SKM-1 (cell line): ENCODE measurements around the gene ORC4.

ENCODE experiments used
- DNase-seq: peaks from one replicate; lab custom pipeline; 2025; ENCODE audit not compliant: unreplicated experiment; lab: John Stamatoyannopoulos, UW

The ORC4 gene

DNA sequence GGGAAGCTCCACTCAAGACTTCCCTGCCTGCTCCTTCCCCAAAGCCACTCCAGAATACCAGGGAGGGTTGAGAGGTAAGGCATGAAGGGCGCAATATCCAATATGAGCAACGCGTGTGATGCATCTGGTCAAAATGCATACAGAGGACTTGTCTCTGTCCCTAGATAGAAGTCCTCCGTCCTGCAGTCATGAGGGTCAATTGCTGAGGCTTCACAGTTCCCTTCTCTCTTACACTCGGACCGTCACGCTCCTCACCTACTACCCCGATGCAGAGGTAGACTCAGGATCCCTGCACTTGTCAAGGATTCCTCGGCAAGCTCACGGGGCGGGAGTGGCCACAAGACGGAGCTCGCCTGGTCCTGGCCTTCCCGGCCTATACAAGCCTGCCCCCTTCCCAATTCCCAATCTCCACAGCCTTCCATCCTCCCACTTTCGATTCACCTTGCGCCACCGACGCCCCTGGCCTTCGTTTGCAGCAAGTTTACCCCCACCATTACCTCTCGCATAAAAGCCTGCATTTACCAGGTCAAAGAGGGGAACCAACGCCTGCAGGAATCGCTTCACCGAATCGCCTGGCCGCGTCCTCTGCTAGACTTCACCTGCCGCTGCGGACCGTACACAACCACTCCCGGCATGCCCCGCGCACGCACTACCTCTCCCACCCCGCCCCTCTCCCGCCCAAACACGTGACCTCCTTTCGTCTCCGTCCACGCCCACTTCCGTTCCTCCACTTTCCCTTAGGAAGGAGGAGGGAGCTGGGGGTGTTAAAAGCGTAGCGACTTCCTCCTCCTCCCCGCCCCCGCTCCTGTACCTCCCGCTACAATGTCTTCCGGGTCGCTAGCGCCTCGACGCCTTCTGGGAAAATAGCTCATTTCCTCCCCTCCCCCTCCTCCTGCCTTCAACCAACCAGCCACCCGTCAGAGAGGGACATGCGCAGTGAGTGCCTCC, at the start of gene ORC4:
TSS of gene ORC4 (minus strand) at position 627 of the 948 bp plus-strand sequence. CDS start 44,779 bp downstream, outside the sequence.
- DNase-seq: peak; percentile 99

DNA sequence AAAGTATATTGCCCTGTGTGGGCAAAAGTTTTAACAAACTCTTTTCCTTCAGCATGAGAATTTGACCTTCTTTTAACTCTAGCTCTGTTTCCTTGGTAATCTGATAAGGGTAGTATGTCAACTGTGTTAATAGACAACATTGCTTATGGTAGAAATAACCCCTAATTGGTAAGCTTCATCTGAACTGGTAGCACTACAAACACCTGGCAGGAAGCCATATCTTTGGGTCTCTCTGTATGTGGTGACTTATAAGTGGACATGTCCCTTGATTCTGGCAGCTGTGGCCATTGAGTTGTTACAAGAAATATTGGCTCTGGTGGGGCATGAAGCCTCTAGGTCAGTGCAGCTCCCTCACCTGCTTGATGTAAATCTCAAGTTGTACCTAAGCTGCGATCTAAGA, 47.3 kb upstream of the ORC4 start:
- no peak for DNase-seq

DNA sequence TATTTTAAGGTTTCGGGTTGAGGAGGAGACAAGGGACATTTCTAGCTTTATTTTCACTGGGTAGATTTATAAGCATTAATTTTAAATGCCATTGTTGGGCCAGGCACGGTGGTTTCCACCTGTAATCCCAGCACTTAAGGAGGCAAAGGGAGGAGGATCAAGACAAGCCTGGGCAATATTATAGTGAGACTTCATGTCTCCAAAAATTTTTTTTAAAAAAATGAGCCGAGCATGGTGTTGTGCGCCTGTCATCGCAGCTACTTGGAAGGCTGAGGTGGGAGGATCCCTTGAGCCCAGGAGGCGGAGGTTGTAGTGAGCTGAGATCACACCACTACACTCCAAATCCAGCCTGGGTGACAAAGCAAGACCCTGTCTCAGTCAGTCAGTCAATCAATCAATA, 45.4 kb upstream of the ORC4 start:
- no peak for DNase-seq

DNA sequence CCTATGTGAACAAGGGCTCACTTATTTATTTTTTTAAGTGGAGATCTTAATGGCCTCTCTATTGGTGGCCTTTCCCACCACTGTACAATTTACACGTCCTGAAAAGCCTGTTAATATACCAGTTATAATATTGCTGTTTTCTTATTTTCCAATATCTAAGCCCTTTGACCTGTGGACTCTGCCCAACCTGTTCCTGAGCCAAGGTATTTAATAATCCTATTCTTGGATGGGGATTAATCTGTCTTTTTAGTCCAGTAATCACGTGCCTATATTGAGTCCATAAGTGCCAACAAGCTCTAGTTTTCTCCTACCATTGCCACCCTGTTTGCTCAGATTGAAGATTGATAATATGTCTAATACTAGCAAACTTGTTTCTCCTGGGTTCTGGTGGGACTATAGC, 43.1 kb upstream of the ORC4 start:
- DNase-seq: no peak

DNA sequence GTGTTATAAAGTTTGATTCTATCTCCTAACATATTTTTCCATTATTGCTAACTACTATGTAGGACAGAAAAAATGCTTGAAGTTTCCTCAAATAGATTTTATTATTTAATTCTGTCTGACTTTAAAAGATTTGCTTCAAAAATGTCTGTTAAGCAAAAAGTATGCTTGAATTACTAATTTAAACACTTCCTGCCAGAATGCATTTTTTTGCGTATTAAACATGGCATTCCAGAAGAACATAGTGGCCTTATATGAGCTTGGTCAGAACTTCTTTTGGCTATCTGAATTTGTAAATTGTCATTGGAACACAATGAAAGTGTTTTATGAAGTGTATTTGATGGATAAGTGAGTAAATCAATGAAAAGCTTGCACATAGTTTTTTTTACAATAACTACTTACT, 38.1 kb upstream of the ORC4 start:
- DNase-seq: no peak

DNA sequence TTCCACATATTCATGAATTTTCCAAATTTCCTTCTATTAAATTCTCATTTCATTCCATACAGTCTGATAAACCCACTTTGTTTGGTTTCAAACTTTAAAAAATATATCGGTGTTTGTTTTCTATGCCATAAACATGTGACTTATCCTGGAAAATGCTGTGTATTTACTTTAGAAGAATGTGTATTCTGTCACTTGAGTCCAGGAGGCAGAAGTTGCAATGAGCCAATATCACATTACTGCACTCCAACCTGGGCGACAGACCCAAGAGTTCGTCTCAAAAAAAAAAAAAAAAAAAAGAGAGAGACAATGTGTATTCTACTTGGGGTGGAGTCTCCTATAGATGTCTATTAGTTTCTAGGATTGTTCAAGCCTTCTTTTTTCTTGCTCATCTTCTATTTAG, 32.1 kb upstream of the ORC4 start:
- no peak for DNase-seq

DNA sequence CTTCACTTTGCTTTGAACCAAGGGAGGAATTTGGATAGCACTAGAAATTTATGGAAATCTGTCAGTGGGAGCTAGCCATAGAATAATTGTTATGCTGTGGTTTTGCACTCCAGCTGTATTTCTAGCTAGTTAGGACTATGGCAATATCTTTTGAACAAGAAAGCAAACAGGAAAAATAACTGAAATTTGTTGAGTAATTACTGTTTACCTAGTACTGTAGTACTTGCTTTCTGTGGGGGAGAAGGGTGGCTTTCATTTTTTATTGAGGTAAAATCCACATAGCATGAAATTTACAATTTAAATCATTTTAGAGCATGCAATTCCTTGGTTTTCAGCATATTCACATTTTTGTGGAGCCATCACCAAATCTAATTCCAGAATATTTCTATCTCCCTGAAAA, 28.7 kb upstream of the ORC4 start:
- no peak for DNase-seq

DNA sequence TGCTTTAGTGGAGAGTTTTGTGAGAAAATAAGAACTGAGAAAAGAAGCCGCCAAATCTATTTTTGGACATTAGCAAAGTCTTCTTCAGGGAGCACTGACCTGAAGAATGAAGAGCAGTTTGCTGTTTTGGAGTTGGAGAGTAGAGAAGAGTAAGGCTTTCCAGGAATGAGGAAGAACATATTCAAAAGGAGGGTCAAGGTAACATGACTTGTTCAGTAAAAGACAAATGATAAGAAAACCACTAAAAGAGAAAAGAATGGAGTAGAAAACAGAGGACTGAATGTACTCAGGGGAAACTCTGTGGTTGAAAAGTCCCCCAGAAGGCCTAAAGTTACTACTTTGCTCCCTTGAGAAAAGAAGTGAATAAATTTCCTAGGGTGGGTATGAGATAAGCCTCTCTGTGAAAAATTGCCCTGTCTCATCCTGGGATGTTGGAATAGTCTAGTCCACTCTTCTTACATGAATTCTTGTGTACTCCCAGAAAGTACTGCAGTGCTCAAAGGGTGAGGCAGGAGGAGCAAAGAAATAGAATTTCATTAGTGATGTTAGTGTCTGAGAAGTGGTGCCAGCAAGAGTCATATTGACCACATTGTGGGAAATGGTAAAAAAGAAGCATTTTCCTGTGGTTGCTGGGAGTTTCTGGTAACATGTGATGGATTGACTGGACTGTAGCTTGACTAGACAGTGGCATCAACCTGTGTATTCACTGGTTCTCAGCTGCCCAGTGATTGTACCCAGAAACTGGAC, 28.1 kb upstream of the ORC4 start:
- DNase-seq: no peak

DNA sequence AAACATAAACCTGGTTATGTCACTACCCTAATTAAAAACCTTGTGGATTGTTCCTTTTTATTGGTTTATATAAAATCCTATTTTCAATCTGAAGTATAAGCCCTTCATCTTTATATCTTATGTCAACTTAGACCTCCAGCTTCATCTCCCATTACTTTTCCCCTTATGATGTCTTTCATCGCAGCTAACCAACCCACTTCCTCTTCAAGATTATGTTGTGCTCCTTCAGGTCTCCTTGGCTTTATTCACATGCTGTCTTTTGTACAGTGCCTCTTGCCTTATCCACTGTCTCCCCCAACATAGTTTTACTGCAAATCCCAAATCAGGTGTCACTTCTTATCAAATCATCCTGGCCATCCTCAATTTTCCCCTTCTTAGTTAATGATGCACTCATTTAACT, 26.3 kb upstream of the ORC4 start:
- no peak for DNase-seq

DNA sequence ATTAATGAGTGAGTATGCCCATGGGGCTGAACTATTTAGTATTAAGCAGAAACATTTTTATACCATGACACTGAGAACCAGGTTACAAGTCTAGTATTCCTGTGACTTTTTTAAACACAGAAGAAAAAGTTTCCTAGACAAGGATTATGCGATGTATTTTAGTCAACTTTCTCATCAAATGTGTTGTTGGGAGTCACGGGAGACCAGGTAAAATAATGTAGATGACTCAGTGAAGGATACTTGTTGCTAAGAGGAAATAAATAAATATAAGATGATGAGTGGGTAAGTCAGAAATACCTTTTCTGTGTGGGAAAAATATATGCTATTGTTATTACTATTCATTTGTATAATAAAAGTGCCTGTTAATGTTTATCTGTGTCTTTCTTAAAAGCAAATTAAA, 23.8 kb upstream of the ORC4 start:
- DNase-seq: no peak

DNA sequence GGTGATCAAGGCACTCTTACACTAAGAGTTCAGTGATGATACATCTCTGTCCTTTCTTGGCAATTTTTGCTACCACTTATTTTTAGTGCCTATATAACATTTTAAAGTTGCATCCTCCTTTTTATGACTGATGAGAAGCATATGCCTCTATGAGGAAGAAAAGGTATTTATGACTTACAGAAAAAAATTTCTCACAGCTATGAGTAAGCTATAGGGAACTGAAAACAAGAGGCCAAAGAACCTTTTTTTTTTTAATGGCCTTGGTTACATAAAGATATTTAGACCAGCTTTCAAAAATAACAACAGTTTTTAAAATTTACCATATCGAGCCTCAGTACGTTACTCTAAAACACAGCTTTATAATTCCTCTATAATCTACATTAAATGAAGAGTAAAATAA, 21.7 kb upstream of the ORC4 start:
- DNase-seq: no peak

DNA sequence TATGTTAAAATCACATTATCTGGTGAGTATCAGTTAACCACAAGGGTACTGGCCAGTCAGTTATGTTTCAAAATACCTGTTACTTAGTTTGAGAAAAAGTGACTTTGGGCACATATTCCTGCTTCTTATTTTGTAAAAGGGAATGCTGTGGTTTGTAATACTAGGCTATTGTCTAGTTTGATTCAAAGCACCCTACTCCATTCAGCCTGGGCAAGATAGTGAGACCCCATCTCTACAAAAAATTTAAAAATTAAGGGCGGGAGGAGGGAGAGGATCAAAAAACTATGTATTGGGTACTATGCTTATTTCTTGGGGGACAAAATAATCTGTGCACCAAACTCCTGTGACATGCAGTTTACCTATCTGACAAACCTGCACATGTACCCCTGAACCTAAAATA, 19.2 kb upstream of the ORC4 start:
- DNase-seq: no peak

DNA sequence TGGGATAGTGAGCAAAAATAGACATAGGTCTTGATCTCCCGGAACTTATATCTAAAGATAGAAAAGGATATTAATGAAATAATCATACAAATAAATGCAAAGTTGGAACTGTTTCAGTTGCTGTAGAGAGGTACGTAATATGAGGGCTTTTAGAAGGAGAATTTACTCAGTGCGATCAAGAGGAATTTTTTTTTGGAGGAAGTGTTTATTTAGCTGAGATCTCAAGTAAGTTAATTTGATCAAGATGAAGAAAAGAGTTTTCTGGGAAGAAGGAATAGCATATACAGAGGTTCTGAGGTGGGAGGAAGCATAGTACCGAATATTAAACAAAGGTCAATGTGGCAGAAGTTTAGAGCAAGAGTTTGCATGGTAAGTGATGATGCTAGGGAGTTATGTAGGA, 11.7 kb upstream of the ORC4 start:
- DNase-seq: no peak

DNA sequence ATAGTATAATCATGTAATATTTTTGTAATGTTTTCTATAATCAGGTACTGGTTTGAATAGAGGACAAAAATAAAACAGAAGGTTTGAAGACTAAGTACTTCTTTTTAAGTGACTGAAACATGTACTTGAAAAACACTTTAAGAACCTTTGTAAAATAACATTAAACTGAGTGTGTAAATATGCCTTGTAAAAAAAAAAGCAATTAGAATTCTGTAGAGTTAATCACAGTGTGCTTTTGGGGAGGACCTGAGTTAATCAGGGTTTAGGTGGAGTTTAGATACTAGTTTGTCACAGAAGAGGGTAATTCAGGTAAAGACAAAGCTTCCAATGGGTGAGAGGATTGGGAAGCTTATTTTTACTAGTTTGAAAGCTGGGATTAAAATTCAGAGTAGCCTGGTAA, 10.6 kb upstream of the ORC4 start:
- no peak for DNase-seq

DNA sequence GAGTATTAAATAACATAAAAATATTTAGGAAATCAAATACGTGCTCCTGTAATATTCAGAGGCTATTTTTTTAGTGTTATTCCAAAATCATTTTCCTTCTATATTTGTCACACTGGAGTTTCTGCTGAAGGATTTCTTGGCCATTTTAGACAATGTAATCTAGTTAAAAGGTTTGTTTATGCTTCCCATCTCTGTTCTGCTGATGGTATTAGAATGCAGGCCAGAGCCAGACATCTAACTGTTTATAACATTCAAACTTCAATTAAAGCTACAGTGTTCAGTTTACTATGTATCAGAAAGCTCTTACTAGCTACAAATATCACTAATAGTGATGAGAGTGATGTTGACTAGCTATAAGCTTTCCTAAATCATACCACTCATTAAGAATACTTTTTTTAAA, 8.2 kb upstream of the ORC4 start:
- no peak for DNase-seq

DNA sequence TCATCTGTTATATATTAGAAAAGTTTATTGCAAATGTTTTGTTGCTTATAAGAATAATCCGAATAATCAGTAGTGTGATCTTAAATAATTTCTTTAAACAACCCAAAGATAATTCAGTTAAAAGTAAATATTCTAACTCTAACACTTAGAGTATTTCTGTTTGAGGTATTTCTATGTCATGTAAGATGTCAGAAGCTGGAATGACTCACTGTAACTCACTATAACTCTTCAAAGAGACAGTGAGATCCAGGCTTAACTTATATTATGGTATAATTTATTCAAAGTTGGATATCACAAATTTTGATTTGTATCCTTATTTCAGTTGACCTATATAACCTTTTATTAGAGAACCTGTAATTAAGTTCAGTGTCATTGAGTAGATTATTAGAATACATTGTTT, 7.3 kb upstream of the ORC4 start:
- no peak for DNase-seq

DNA sequence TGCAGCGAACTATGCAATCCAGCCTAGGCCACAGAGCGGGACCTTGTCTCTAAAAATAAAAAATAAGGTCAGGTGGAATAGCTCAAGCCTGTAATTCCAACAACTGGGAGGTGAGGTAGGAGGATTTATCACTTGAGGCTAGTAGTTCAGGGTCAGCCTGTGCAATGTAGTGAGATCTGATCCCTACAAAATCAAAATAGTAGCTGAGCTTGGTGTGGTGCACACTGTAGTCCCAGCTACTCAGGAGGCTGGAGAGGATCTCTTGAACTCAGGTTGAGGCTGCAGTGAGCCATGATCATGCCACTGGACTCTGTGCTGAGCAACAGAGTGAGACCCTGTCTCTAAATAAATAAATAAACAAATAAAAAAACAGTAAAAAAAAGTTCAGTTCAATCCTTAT, 6.0 kb upstream of the ORC4 start:
- no peak for DNase-seq

DNA sequence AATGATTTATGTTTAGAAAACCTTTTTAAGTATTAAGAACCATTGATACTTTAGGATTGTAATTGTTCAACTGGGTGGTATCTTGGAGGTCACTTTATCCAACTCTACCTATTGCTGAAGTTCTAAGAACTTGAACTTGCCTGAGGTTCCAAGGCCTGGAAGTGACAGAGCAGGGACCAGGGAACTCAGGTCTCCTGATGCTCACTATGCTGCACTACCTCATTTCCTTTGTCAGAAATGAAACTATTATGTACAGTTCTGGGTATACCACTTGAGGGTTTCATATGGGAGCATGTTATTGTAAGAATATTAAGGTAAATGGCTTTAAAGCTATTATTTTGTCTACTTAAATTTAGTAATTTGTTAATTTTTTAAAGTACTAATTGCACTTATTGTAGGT, 3.3 kb upstream of the ORC4 start:
- DNase-seq: no peak

DNA sequence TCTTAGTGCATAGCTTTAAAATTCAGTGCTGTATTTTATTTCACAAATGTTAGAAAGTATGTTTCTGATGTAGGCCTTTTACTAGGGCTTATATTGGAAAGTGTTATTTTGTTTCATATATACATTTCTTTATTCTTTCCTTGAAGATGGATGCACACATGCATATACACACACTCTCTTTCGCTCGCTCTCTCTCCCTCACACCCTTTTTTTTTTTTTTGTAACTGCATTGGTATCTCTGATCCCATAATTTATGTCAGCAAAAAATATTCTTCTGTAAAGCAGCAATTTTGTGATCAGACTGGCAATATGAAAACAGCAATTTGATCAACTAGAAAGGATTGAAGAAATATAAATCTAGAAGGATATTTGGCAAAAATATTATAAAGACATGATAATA, 2.3 kb upstream of the ORC4 start:
- no peak for DNase-seq

DNA sequence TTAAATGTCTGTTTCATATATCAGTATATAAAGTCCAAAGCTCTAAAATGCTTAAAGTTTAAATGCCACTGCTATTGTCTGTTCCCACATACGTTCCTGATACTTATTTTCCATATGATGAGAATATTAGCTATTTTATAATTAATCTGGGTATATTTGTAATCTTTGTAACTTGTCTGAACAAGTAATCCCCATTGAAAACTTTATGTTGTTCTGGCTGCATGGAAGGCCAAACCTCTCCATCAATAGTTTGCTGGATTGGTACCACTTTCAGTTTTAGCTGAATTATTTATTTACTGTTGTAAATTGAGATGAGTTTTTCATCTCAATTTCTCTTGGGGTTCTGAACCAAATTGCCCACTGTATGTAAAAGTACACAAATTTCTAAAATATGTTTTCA, 1.8 kb upstream of the ORC4 start:
- no peak for DNase-seq

DNA sequence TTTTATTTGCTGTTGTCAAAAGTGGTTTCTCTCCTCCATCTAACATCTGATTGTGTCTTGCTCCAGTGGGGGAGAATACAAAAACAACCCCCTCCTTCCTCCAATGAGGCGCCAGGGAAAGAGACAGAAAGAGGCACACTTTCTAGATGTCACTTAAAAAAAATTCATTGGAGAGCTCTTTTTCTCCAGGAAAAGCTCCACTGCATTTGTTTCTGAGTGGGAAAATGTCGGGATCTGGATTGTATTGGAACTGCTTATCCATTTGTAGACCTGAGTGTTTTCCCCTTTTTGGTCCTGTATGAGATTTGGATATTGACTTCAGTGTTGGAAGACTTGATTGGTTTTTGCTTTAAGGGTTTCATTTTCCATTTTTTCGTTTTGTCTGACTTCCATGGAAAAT, 1.3 kb upstream of the ORC4 start:
- DNase-seq: no peak

DNA sequence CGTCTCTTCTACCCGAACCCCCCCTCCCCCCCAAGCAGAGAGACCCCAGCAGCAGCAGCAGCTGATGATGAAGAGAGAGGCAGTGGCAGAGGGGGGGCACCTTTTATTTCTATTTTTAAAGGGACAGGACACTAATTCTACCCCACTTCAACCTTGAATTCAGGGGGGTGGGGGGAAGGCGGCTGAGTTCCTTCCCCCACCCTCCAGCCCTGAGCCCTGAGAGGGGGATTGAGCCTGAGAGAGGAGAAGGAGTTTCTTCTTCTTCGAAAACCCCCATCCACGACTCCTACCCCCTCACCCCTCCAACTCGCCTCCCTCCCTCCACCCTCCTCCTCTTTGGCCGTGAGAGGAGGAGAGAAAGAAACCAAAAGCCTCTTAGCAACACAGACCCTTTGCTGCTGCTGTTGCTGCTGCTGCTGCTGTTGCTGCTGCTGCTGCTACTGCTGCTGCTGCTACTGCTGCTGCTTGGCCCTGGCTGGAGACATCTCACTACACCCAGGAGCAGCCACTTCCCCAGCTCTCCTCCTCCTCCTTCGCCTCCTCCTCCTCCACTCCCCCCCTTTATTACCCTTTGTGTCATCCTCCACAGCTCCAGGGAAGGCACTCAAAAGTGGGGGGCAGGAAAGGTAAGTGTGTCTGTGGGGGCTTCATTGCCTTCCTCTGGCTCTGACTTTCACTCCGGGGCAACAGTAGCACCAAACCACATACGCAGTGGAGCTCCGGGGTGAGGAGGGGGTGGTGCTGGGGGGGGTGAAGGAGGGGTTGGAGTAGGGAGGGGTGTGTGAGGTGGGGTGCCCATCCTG, 723 bp upstream of the ORC4 start, which contains the start of gene MBD5:
TSS of gene MBD5 (plus strand) at position 33 of the 803 bp plus-strand sequence.
- DNase-seq: no peak
